Ovary (tissue), 9 donors: ENCODE data around the gene CDKAL1. TPM values are rescaled to one million over a fixed set of nuclear protein-coding genes. Genes with fewer than 3 reads are reported as not detected.
A peak's percentile ranks its signal among the peaks of the same experiment; 100 is the strongest.

Source experiments
- DNase-seq, 5 donors: peaks; one replicate each; pipeline ENCODE4 v3.0.0-alpha.2; 2019 to 2020
- H3K27ac ChIP-seq, 2 donors: fragments of 200-600 bp; one replicate each; pipeline versions ENCODE4 v1.5.1 to v1.8.0; 2019 to 2022
- H3K27me3 ChIP-seq: fragments of 200-600 bp; one replicate; pipeline ENCODE4 v1.8.0; 2022
- H3K36me3 ChIP-seq: fragments of 200-600 bp; sonication (generic); one replicate; pipeline ENCODE4 v1.5.1; 2019
- H3K4me1 ChIP-seq: one replicate; pipeline ENCODE4 v1.8.1; 2013; ENCODE audit warnings: mild to moderate bottlenecking, moderate library complexity; ENCODE audit not compliant: insufficient read depth
- H3K4me3 ChIP-seq: fragments of 200-600 bp; sonication (generic); one replicate; pipeline ENCODE4 v1.5.1; 2017
- H3K9me3 ChIP-seq, 2 donors: fragments of 200-600 bp in 1 of 2; sonication (generic) in 1 of 2; one replicate each; pipeline versions ENCODE4 v1.5.1 to v1.8.1; 2013 to 2019; ENCODE audit warnings: mild to moderate bottlenecking in 1 of 2, moderate library complexity in 1 of 2
- EP300 ChIP-seq: sonication (generic); formaldehyde crosslinking; IDR thresholded peaks from one replicate; pipeline ENCODE4 v1.6.1; 2017; ENCODE audit warnings: antibody characterized with exemption
- POLR2A ChIP-seq: fragments of 450-650 bp; IDR thresholded peaks from one replicate; pipeline ENCODE4 v1.6.1; 2017; ENCODE audit warnings: antibody characterized with exemption, mild to moderate bottlenecking, moderate library complexity
- WGBS, 3 donors: extraction: QIAGEN DNeasy Blood & Tissue Kit in 1 of 3; methylation state at CpG; one replicate each; pipeline versions ENCODE4 v1.1.5 to v1.1.7; 2013 to 2017; 5-methylcytosine and 5-hydroxymethylcytosine counted together
- intact Hi-C, 4 donors: fragments of 100-400 bp; cut with DNase I; formaldehyde crosslinking; loops; one replicate each; pipeline versions ENCODE4 v1.11.0 to v1.15.1; 2022 to 2023
- polyA plus RNA-seq, 2 donors: library from polyadenylated mRNA; stranded (reverse); fragments of 200-250 nt in 1 of 2; fragments of 350-450 nt in 1 of 2; fragmentation: Illumina TruSeq in 1 of 2; extraction: RNeasy Lipid Tissue Mini Kit (QIAGEN cat#74804) in 1 of 2; gene quantifications; one replicate each; pipeline ENCODE4 v1.2.3, GENCODE V29; 2013 to 2014
- total RNA-seq, 7 donors: library from RNA; depleted of rRNA in 2 of 7; stranded (reverse); fragments of >200 nt in 2 of 7; fragmentation: NEBNext Ultra II Directional in 3 of 7; extraction: Animal tissue kit (Norgen Biotek cat#: 25700) in 3 of 7; gene quantifications; one replicate each; pipeline versions ENCODE4 v1.1.0 to v1.2.4, GENCODE V29; 2016 to 2023
- TF ChIP-seq, protein P1 (sequence below), 3 donors: fragments of 450-650 bp in 2 of 3; fragments of 200-600 bp in 1 of 3; IDR thresholded peaks; one replicate each; pipeline versions ENCODE4 v1.5.1 to v1.8.0; 2016 to 2022; ENCODE audit warnings: antibody characterized with exemption in 3 of 3, mild to moderate bottlenecking in 1 of 3
- donor health status: DM: no; HTN: no; CAD: no; lungs with moderate emphysema.
- donor health status: DM: no; HTN: no; CAD: no.
- donor health status: Bipolar disorder and iron deficiency.
- donor health status: DM: yes; HTN: yes; CAD: no.
- donor health status: DM: no; HTN: no; CAD: no.
- donor health status: DM: yes; HTN: yes; CAD: no.

Gene CDKAL1
- total and polyA plus RNA-seq, 9 donors, result 6.8 to 21.3 (median 18.9) TPM

DNA sequence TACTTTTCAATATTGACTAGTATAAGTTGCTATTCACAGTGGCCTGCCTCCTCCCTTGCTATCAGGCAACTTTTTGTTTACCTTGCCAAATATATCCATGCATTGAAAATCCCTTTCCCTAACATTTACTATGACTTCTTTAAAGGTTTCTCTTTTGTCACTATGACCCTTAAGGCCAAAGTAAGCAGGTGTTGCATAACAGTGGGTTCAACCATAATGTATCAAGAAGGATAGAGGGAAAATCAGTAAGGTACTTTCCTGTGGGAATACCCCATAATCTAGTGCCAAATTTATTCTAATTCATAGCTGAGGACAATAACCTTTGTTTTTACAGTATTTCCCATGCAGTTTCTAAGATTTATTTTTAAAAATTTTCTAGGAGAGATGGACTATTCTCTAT, 527.6 kb downstream of the CDKAL1 start:
- no peaks in the 10 kb centered on the region for H3K27me3 ChIP-seq
- TF ChIP-seq POLR2A (no peak), EP300 (no peak)
- TF ChIP-seq, protein P1, sequence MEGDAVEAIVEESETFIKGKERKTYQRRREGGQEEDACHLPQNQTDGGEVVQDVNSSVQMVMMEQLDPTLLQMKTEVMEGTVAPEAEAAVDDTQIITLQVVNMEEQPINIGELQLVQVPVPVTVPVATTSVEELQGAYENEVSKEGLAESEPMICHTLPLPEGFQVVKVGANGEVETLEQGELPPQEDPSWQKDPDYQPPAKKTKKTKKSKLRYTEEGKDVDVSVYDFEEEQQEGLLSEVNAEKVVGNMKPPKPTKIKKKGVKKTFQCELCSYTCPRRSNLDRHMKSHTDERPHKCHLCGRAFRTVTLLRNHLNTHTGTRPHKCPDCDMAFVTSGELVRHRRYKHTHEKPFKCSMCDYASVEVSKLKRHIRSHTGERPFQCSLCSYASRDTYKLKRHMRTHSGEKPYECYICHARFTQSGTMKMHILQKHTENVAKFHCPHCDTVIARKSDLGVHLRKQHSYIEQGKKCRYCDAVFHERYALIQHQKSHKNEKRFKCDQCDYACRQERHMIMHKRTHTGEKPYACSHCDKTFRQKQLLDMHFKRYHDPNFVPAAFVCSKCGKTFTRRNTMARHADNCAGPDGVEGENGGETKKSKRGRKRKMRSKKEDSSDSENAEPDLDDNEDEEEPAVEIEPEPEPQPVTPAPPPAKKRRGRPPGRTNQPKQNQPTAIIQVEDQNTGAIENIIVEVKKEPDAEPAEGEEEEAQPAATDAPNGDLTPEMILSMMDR (IDR thresholded peaks at IDR 0.05), result no peak
- no peak for DNase-seq
- intact Hi-C loops, result no loop called here
- H3K4me1 ChIP-seq, result no peaks in the 10 kb centered on the region
- no peak overlapping the region for H3K27ac ChIP-seq
- H3K9me3 ChIP-seq, result no peaks in the 10 kb centered on the region
- no peaks in the 10 kb centered on the region for H3K36me3 ChIP-seq
- H3K4me3 ChIP-seq, result no peak overlapping the region

DNA sequence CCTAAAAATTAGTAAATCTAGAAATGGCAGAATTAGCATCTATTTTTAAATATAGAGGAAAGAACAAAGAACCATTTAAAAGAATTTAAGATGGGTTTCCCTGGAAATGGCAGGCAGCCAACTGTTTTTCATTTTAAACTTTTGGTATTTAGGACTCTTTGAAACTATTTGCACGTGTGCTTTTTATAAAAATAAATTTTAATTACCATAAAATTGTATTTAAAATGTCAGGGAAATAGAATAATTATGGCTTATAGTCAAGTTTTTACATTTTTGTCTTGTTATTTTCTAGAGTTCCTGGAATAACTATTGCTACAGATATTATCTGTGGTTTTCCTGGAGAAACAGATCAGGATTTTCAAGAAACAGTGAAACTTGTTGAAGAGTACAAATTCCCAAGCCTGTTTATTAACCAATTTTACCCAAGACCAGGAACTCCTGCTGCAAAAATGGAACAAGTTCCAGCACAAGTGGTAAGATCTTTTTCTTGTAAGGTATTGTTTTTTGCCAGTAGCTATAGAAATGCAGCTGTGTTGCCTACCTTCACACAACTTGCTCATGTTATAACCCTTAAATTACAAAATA, 530.6 kb downstream of the CDKAL1 start:
- Histone ChIP-seq H3K27me3 (no peaks in the 10 kb centered on the region), H3K27ac (peak overlapping the region in 1 of 2 donors; percentile 21), H3K4me3 (no peak overlapping the region), H3K36me3 (no peaks in the 10 kb centered on the region), H3K4me1 (no peaks in the 10 kb centered on the region), H3K9me3 (no peaks in the 10 kb centered on the region)
- TF ChIP-seq EP300, result no peak
- TF ChIP-seq POLR2A, result no peak
- TF ChIP-seq, protein P1 (IDR thresholded peaks at IDR 0.05), result no peak
- DNase-seq, result no peak
- intact Hi-C loops, result no loop called here
- 1% methylated on average over 1 of the region's 1 CpG for WGBS, 3 donors

DNA sequence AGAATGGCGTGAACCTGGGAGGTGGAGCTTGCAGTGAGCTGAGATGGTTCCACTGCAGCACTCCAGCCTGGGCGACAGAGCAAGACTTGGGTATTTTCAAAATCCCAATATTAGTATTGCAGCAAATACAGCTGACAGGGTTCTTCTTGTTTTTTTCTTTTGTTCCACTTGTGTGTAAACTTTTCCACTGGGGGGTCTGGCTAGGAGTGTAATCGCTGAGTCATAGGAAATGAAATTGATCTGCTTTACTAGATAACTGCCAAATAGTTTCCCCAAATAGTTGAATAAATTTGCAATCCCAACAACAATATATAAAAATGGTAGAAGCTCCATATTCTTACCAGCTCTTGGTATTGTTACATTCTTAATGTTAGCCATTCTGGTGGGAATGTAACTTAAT, 533.3 kb downstream of the CDKAL1 start:
- no peak for DNase-seq
- no peak overlapping the region for H3K27ac ChIP-seq
- H3K4me3 ChIP-seq, result no peak overlapping the region
- 96 to 99% (median 98%) methylated on average over 3 of the region's 3 CpGs for WGBS, 3 donors
- H3K36me3 ChIP-seq, result no peaks in the 10 kb centered on the region
- intact Hi-C loops, result no loop called here
- H3K27me3 ChIP-seq, result no peaks in the 10 kb centered on the region
- H3K4me1 ChIP-seq, result no peaks in the 10 kb centered on the region
- TF ChIP-seq, protein P1 (IDR thresholded peaks at IDR 0.05), result no peak
- TF ChIP-seq POLR2A (no peak), EP300 (no peak)
- no peaks in the 10 kb centered on the region for H3K9me3 ChIP-seq

DNA sequence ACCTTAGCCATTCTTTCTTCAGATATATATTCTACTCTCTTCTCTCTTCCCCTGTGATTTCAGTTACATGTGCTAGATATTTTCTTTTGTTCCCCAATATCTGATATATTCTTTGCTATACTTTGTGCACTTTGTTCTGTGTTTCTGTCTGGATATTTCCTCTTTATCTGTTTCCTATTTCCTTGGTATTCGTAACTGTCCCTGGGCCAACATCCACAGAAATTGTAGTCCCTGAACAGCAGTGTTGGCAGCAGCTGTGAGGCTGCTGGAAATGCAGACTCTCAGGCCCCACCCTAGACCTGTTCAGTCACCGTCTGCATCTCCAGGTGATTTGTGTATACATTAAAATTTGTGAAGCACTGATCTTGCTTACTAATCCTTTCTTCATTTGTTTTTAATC, 536.4 kb downstream of the CDKAL1 start:
- WGBS, 3 donors, result 62 to 66% (median 64%) methylated on average over 2 of the region's 2 CpGs
- Histone ChIP-seq H3K27ac (no peak overlapping the region), H3K36me3 (no peaks in the 10 kb centered on the region), H3K4me1 (no peaks in the 10 kb centered on the region), H3K4me3 (no peak overlapping the region), H3K27me3 (no peaks in the 10 kb centered on the region), H3K9me3 (no peaks in the 10 kb centered on the region)
- no peak for TF ChIP-seq POLR2A
- TF ChIP-seq, protein P1 (IDR thresholded peaks at IDR 0.05), result no peak
- TF ChIP-seq EP300, result no peak
- intact Hi-C loops, result no loop called here
- no peak for DNase-seq
